ENCODE data around the gene EGR4.

Gene EGR4

GRCh38 chr2:73250872-73251846, 42.2 kb downstream of the EGR4 start:
- H3K4me3 ChIP-seq (ENCODE audit: low read depth, low read length): no peak overlapping the region

DNA sequence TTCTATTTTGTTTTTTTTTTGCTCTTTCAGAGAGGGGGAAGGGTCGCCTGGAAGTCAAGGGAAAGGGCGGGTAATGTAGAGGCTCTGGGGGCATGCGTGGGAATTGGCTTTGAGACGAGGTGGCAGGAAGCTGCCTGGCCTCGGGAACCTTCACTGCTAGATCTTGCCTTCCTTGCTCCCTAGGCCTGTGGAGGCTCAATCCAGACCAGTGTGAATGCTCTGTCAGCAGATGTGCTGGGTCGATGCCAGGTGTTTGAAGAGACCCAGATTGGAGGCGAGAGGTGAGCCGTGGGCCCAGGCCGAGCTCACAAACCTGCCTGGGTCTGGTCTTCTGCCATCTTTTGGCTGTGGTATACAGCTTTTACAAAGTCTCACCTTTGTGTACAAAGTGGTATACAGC, 43.7 kb downstream of the EGR4 start:
- H3K4me3 ChIP-seq (ENCODE audit: low read depth, low read length): no peak overlapping the region

GRCh38 chr2:73246850-73247249, 46.5 kb downstream of the EGR4 start:
- H3K4me3 ChIP-seq (ENCODE audit: low read depth, low read length): no peak overlapping the region

DNA sequence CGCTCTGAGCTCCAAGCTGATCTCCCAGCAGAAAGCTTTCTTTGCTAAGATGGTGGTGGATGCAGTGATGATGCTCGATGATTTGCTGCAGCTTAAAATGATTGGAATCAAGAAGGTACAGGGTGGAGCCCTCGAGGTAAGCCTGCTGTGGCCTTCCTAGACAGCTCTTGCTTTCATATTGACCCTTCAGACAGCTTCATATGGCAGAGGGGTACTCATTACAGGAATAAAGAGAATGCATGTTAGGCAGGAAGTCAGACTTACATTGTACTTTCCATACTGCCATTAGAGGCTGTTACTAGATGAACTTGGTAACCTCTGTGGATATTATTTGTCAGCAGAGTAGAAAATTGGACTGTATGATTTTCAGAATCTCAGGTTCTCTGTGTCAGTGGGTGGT, 48.8 kb downstream of the EGR4 start:
- no peak overlapping the region for H3K4me3 ChIP-seq (ENCODE audit: low read depth, low read length)

DNA sequence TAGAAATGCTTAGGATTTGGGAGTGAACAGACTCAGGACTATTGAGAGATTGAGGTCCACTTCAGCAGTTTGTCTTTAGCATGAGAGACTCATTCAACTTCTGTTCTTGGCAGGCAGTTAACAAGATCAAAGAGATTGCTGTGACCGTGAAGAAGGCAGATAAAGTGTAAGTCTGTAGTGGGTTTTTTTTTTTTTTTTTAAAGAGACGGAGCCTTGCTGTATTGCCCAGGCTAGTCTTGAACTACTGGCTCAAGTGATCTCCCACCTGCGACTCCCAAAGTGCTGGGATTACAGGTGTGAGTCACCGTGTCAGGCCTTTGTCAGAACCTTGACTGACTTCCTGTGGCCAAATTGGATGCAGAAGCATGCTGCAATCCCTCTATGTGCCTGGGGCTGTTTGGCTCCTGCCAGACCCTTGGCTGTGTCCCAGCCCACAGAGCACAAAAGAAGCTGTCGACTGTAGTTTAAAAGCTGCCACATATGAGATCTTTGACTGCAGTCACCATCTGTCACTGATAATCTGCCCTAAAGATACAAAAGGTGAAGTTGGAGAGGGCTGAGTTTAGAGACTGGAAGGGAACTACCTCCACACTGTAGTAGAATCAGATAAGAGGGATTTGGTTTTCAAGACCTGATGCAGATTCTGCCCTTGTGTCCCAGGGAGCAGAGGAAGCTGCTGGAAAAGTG, 49.3 kb downstream of the EGR4 start:
- H3K4me3 ChIP-seq (ENCODE audit: low read depth, low read length): no peak overlapping the region

All from iPS-11a (cell line).